GM23338 (cell line): ENCODE measurements around the gene PCP4. TPM values are rescaled to one million over a fixed set of nuclear protein-coding genes. Genes with fewer than 3 reads are reported as not detected.

Experiments
- ATAC-seq: fragments of 200-7000 bp; cut with Tn5 transposase; 3 replicates; pipeline ENCODE4 v1.9.1; 2020
- DNase-seq: peaks from one replicate; pipeline ENCODE4 v3.0.0-alpha.2; 2015; ENCODE audit warnings: low spot score
- H2AFZ ChIP-seq: fragments of 200-600 bp; sonication (generic); 2 replicates; pipeline ENCODE4 v1.8.0; 2016; ENCODE audit warnings: antibody characterized with exemption, mild to moderate bottlenecking, moderate library complexity
- H3F3A ChIP-seq: fragments of 200-600 bp; sonication (generic); replicated peaks from 2 replicates; pipeline ENCODE4 v1.8.0; 2017; ENCODE audit warnings: antibody characterized with exemption, mixed run types, low read depth
- H3K27ac ChIP-seq: fragments of 200-600 bp; sonication (generic); 2 replicates; pipeline ENCODE4 v1.6.1; 2016; ENCODE audit warnings: low read depth
- H3K27me3 ChIP-seq: fragments of 200-600 bp; sonication (generic); 2 replicates; pipeline ENCODE4 v1.8.0; 2016; ENCODE audit warnings: mild to moderate bottlenecking, mixed run types, moderate library complexity; ENCODE audit not compliant: insufficient read depth
- H3K36me3 ChIP-seq: fragments of 200-600 bp; sonication (generic); 2 replicates; pipeline ENCODE4 v1.8.0; 2016; ENCODE audit warnings: mild to moderate bottlenecking; ENCODE audit not compliant: insufficient read depth
- H3K4me1 ChIP-seq: fragments of 200-600 bp; sonication (generic); 2 replicates; pipeline ENCODE4 v1.8.0; 2016; ENCODE audit warnings: mild to moderate bottlenecking, moderate library complexity; ENCODE audit not compliant: insufficient read depth
- H3K4me2 ChIP-seq: fragments of 200-600 bp; sonication (generic); 2 replicates; pipeline ENCODE4 v1.7.1; 2017; ENCODE audit warnings: mixed run types
- H3K4me3 ChIP-seq: fragments of 200-600 bp; sonication (generic); 2 replicates; pipeline ENCODE4 v1.6.1; 2016; ENCODE audit warnings: mixed run types
- H3K79me2 ChIP-seq: fragments of 200-600 bp; sonication (generic); replicated peaks from 2 replicates; pipeline ENCODE4 v1.8.0; 2017; ENCODE audit warnings: mild to moderate bottlenecking; ENCODE audit not compliant: insufficient read depth
- H3K9me2 ChIP-seq: fragments of 200-600 bp; sonication (generic); 2 replicates; pipeline ENCODE4 v1.8.0; 2017; ENCODE audit not compliant: insufficient read depth
- H4K20me1 ChIP-seq: fragments of 200-600 bp; sonication (generic); replicated peaks from 2 replicates; pipeline ENCODE4 v1.8.0; 2017; ENCODE audit warnings: mild to moderate bottlenecking; ENCODE audit not compliant: insufficient read depth
- H3K27ac Mint-ChIP-seq: 2 replicates; pipeline ENCODE4 v1.8.0; 2020; ENCODE audit warnings: inconsistent platforms, mild to moderate bottlenecking, moderate library complexity, mixed read lengths
- H3K27me3 Mint-ChIP-seq: 3 replicates; pipeline ENCODE4 v1.8.0; 2022; ENCODE audit warnings: low read depth, mild to moderate bottlenecking, moderate library complexity, mixed read lengths, inconsistent platforms; ENCODE audit not compliant: insufficient read depth, poor library complexity
- H3K36me3 Mint-ChIP-seq: 3 replicates; pipeline ENCODE4 v1.8.0; 2021; ENCODE audit warnings: low read depth, mild to moderate bottlenecking, inconsistent platforms, moderate library complexity, mixed read lengths
- H3K4me1 Mint-ChIP-seq: 3 replicates; pipeline ENCODE4 v1.8.0; 2020; ENCODE audit warnings: mild to moderate bottlenecking, inconsistent platforms, mixed read lengths
- H3K4me3 Mint-ChIP-seq: 3 replicates; pipeline ENCODE4 v1.8.0; 2021; ENCODE audit warnings: moderate library complexity, mild to moderate bottlenecking, inconsistent platforms, mixed read lengths
- H3K9me3 Mint-ChIP-seq: 3 replicates; pipeline ENCODE4 v1.8.0; 2020; ENCODE audit warnings: moderate library complexity, mild to moderate bottlenecking, inconsistent platforms, mixed read lengths
- CREB1 ChIP-seq: fragments of 250-450 bp; sonication (Bioruptor Pico); IDR thresholded peaks from 2 replicates; pipeline ENCODE4 v1.5.0; 2020; ENCODE audit warnings: low read depth, mild to moderate bottlenecking, moderate library complexity
- EZH2 ChIP-seq: fragments of 200-600 bp; sonication (generic); IDR thresholded peaks from one replicate; pipeline ENCODE4 v1.8.0; 2017; ENCODE audit warnings: antibody characterized with exemption, mild to moderate bottlenecking, low read depth; ENCODE audit not compliant: unreplicated experiment
- EZH2phosphoT487 ChIP-seq: fragments of 200-600 bp; sonication (generic); IDR thresholded peaks from one replicate; pipeline ENCODE4 v1.8.1; 2018; ENCODE audit warnings: antibody characterized with exemption; ENCODE audit not compliant: unreplicated experiment
- JUNB ChIP-seq: IDR thresholded peaks from one replicate; pipeline ENCODE4 v1.6.1; 2016; ENCODE audit warnings: antibody characterized with exemption; ENCODE audit not compliant: unreplicated experiment
- NANOG ChIP-seq: IDR thresholded peaks from 2 replicates; pipeline ENCODE4 v1.6.1; 2016; ENCODE audit warnings: antibody characterized with exemption, borderline replicate concordance
- POLR2AphosphoS5 ChIP-seq: IDR thresholded peaks from 2 replicates; pipeline ENCODE4 v1.6.1; 2016; ENCODE audit warnings: antibody characterized with exemption, low read depth
- STAT1 ChIP-seq: IDR thresholded peaks from one replicate; pipeline ENCODE4 v1.6.1; 2016; ENCODE audit warnings: antibody characterized with exemption; ENCODE audit not compliant: unreplicated experiment
- ZNF114 ChIP-seq: fragments of 250-450 bp; sonication (Bioruptor Pico); IDR thresholded peaks from 2 replicates; pipeline ENCODE4 v1.5.0; 2020; ENCODE audit warnings: mild to moderate bottlenecking, moderate library complexity
- ZNF331 ChIP-seq: fragments of 250-450 bp; sonication (Bioruptor Pico); IDR thresholded peaks from 2 replicates; pipeline ENCODE4 v1.5.0; 2020; ENCODE audit warnings: low read depth, mild to moderate bottlenecking, moderate library complexity
- polyA plus RNA-seq: library from polyadenylated mRNA; unstranded; fragments of >200 nt; fragmentation: Nextera tagmentation; extraction: Ambion mirVana; gene quantifications from 2 replicates; pipeline ENCODE4 v1.2.1, GENCODE V29; 2016
- total RNA-seq: library from RNA; depleted of rRNA; stranded (reverse); fragments of >200 nt; shearing (Covaris generic); gene quantifications from 2 replicates; pipeline ENCODE4 v1.2.3, GENCODE V29; 2014
- TF ChIP-seq, protein P1 (sequence below): fragments of 250-450 bp; sonication (Bioruptor Pico); IDR thresholded peaks from 2 replicates; pipeline ENCODE4 v1.5.0; 2020; ENCODE audit warnings: mild to moderate bottlenecking, moderate library complexity
- TF ChIP-seq, protein P2 (sequence below): IDR thresholded peaks from 2 replicates; pipeline ENCODE4 v1.6.1; 2016; ENCODE audit warnings: antibody characterized with exemption
- TF ChIP-seq, protein P3 (sequence below): IDR thresholded peaks from one replicate; pipeline ENCODE4 v1.6.1; 2018; ENCODE audit warnings: antibody characterized with exemption; ENCODE audit not compliant: unreplicated experiment

PCP4 gene
- total and polyA plus RNA-seq, 2 experiments from 2014 or later = 7.3 TPM; not detected in 1

GRCh38 chr21:39934895-39935294 is 67.7 kb downstream of the PCP4 start:
- no peaks in the 10 kb centered on the region for H4K20me1 ChIP-seq
- H3K27ac ChIP-seq = no peak overlapping the region
- no peak overlapping the region for H3K4me3 ChIP-seq
- Mint-ChIP-seq H3K9me3 (peaks cover 4% of the 10 kb centered on the region; the same call in 1 of the 3 replicates), H3K27ac (no peak overlapping the region), H3K4me3 (no peak overlapping the region), H3K27me3 (peaks cover 4% of the 10 kb centered on the region), H3K36me3 (no peaks in the 10 kb centered on the region), H3K4me1 (no peaks in the 10 kb centered on the region)
- ATAC-seq (no peak), DNase-seq (no peak)
- no peak overlapping the region for H2AFZ ChIP-seq
- no peaks in the 10 kb centered on the region for H3F3A ChIP-seq
- no peaks in the 10 kb centered on the region for H3K79me2 ChIP-seq
- no peak overlapping the region for H3K4me2 ChIP-seq
- no peaks in the 10 kb centered on the region for H3K36me3 ChIP-seq
- no peaks in the 10 kb centered on the region for H3K4me1 ChIP-seq
- TF ChIP-seq JUNB (no peak), NANOG (no peak)
- H3K27me3 ChIP-seq = no peaks in the 10 kb centered on the region
- peaks cover 17% of the 10 kb centered on the region for H3K9me2 ChIP-seq

DNA sequence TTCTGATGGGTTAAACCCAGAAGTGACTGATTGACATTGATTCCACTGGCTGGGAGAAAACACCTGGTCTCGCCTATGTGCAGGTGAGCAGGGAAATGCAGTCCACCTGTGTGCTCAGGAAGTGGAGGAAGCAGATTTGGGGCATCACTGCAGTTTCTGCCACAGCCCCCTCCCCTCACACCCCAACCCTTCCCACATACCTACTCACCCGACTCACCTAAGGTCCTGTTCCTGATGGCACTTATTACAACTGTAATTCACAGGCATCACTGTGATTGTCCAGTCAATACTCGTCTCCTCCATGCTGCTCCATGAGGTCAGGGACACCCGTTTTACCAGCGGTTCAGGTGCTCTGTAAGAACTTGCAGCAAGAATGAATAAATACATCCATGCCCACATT is 68.5 kb downstream of the PCP4 start:
- no peak overlapping the region for H2AFZ ChIP-seq
- DNase-seq (no peak), ATAC-seq (no peak)
- peaks cover 17% of the 10 kb centered on the region for H3K9me2 ChIP-seq
- no peaks in the 10 kb centered on the region for H4K20me1 ChIP-seq
- no peaks in the 10 kb centered on the region for H3K27me3 ChIP-seq
- Mint-ChIP-seq H3K27ac (no peak overlapping the region), H3K27me3 (peaks cover 4% of the 10 kb centered on the region), H3K36me3 (no peaks in the 10 kb centered on the region), H3K9me3 (peaks cover 5% of the 10 kb centered on the region; the same call in 2 of the 3 replicates), H3K4me3 (no peak overlapping the region), H3K4me1 (no peaks in the 10 kb centered on the region)
- H3F3A ChIP-seq = no peaks in the 10 kb centered on the region
- H3K4me3 ChIP-seq = no peak overlapping the region
- H3K4me1 ChIP-seq = no peaks in the 10 kb centered on the region
- no peak overlapping the region for H3K4me2 ChIP-seq
- H3K27ac ChIP-seq = no peak overlapping the region
- H3K79me2 ChIP-seq = no peaks in the 10 kb centered on the region
- no peaks in the 10 kb centered on the region for H3K36me3 ChIP-seq
- no peak for TF ChIP-seq EZH2phosphoT487
- TF ChIP-seq ZNF114 (CRISPR knock-in tag) = no peak
- no peak for TF ChIP-seq STAT1
- no peak for TF ChIP-seq POLR2AphosphoS5
- TF ChIP-seq CREB1 (CRISPR knock-in tag) = no peak
- TF ChIP-seq, protein P1, sequence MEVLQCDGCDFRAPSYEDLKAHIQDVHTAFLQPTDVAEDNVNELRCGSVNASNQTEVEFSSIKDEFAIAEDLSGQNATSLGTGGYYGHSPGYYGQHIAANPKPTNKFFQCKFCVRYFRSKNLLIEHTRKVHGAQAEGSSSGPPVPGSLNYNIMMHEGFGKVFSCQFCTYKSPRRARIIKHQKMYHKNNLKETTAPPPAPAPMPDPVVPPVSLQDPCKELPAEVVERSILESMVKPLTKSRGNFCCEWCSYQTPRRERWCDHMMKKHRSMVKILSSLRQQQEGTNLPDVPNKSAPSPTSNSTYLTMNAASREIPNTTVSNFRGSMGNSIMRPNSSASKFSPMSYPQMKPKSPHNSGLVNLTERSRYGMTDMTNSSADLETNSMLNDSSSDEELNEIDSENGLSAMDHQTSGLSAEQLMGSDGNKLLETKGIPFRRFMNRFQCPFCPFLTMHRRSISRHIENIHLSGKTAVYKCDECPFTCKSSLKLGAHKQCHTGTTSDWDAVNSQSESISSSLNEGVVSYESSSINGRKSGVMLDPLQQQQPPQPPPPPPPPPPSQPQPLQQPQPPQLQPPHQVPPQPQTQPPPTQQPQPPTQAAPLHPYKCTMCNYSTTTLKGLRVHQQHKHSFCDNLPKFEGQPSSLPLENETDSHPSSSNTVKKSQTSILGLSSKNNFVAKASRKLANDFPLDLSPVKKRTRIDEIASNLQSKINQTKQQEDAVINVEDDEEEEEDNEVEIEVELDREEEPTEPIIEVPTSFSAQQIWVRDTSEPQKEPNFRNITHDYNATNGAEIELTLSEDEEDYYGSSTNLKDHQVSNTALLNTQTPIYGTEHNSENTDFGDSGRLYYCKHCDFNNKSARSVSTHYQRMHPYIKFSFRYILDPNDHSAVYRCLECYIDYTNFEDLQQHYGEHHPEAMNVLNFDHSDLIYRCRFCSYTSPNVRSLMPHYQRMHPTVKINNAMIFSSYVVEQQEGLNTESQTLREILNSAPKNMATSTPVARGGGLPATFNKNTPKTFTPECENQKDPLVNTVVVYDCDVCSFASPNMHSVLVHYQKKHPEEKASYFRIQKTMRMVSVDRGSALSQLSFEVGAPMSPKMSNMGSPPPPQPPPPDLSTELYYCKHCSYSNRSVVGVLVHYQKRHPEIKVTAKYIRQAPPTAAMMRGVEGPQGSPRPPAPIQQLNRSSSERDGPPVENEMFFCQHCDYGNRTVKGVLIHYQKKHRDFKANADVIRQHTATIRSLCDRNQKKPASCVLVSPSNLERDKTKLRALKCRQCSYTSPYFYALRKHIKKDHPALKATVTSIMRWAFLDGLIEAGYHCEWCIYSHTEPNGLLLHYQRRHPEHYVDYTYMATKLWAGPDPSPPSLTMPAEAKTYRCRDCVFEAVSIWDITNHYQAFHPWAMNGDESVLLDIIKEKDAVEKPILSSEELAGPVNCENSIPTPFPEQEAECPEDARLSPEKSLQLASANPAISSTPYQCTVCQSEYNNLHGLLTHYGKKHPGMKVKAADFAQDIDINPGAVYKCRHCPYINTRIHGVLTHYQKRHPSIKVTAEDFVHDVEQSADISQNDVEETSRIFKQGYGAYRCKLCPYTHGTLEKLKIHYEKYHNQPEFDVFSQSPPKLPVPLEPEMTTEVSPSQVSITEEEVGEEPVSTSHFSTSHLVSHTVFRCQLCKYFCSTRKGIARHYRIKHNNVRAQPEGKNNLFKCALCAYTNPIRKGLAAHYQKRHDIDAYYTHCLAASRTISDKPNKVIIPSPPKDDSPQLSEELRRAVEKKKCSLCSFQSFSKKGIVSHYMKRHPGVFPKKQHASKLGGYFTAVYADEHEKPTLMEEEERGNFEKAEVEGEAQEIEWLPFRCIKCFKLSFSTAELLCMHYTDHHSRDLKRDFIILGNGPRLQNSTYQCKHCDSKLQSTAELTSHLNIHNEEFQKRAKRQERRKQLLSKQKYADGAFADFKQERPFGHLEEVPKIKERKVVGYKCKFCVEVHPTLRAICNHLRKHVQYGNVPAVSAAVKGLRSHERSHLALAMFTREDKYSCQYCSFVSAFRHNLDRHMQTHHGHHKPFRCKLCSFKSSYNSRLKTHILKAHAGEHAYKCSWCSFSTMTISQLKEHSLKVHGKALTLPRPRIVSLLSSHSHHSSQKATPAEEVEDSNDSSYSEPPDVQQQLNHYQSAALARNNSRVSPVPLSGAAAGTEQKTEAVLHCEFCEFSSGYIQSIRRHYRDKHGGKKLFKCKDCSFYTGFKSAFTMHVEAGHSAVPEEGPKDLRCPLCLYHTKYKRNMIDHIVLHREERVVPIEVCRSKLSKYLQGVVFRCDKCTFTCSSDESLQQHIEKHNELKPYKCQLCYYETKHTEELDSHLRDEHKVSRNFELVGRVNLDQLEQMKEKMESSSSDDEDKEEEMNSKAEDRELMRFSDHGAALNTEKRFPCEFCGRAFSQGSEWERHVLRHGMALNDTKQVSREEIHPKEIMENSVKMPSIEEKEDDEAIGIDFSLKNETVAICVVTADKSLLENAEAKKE (CRISPR knock-in tag) = no peak
- TF ChIP-seq, protein P2, sequence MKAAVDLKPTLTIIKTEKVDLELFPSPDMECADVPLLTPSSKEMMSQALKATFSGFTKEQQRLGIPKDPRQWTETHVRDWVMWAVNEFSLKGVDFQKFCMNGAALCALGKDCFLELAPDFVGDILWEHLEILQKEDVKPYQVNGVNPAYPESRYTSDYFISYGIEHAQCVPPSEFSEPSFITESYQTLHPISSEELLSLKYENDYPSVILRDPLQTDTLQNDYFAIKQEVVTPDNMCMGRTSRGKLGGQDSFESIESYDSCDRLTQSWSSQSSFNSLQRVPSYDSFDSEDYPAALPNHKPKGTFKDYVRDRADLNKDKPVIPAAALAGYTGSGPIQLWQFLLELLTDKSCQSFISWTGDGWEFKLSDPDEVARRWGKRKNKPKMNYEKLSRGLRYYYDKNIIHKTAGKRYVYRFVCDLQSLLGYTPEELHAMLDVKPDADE = no peak
- no peak for TF ChIP-seq NANOG
- no peak for TF ChIP-seq ZNF331 (CRISPR knock-in tag)
- TF ChIP-seq JUNB = no peak
- TF ChIP-seq, protein P3, sequence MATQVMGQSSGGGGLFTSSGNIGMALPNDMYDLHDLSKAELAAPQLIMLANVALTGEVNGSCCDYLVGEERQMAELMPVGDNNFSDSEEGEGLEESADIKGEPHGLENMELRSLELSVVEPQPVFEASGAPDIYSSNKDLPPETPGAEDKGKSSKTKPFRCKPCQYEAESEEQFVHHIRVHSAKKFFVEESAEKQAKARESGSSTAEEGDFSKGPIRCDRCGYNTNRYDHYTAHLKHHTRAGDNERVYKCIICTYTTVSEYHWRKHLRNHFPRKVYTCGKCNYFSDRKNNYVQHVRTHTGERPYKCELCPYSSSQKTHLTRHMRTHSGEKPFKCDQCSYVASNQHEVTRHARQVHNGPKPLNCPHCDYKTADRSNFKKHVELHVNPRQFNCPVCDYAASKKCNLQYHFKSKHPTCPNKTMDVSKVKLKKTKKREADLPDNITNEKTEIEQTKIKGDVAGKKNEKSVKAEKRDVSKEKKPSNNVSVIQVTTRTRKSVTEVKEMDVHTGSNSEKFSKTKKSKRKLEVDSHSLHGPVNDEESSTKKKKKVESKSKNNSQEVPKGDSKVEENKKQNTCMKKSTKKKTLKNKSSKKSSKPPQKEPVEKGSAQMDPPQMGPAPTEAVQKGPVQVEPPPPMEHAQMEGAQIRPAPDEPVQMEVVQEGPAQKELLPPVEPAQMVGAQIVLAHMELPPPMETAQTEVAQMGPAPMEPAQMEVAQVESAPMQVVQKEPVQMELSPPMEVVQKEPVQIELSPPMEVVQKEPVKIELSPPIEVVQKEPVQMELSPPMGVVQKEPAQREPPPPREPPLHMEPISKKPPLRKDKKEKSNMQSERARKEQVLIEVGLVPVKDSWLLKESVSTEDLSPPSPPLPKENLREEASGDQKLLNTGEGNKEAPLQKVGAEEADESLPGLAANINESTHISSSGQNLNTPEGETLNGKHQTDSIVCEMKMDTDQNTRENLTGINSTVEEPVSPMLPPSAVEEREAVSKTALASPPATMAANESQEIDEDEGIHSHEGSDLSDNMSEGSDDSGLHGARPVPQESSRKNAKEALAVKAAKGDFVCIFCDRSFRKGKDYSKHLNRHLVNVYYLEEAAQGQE = no peak
- TF ChIP-seq EZH2 = no peak
